SKM-1 treated with dmso at 0.1 percent for 144 hours (cell line): ENCODE data around the gene MARK1.
"Not testable (repeated sequence)": the region's sequence is repeated elsewhere in the genome, so short reads cannot be mapped to it uniquely, and the experiment has no call there.

Experiments used
- DNase-seq: peaks from one replicate; lab custom pipeline; 2025; ENCODE audit not compliant: unreplicated experiment; lab: John Stamatoyannopoulos, UW

The MARK1 gene

DNA sequence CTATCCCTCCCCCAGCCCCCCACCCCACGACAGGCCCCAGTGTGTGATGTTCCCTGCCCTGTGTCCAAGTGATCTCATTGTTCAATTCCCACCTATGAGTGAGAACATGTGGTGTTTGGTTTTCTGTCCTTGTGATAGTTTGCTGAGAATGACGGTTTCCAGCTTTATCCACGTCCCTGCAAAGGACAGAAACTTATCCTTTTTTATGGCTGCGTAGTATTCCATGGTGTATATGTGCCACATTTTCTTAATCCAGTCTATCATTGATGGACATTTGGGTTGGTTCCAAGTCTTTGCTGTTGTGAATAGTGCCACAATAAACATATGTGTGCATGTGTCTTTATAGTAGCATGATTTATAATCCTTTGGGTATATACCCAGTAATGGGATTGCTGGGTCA is 77.7 kb downstream of the MARK1 start:
- DNase-seq = not testable (repeated sequence)

GRCh38 chr1:220611100-220611499 is 83.2 kb downstream of the MARK1 start:
- DNase-seq = not testable (repeated sequence)

DNA sequence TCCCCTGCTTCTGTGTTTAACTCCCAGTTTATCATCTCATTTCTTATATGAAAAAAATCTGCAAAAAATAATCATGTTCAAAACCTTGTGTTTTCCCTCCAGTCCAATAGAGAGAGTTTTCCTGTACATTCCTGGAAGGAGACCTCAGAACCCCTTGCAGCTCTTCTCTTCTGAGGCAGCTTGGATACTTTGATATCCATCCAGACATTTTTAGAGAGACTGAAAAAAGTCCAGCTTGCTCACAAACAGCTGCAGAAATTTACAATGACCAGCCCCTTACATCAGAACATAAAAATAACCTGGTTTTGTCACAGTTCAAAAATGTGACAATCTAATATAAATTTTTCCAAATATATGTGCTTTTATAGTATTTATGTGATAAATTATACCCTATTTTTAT is 88.9 kb downstream of the MARK1 start:
- DNase-seq = no peak

GRCh38 chr1:220628431-220628830 is 100.5 kb downstream of the MARK1 start:
- no peak for DNase-seq

GRCh38 chr1:220631238-220631815 is 103.4 kb downstream of the MARK1 start:
- DNase-seq = no peak

DNA sequence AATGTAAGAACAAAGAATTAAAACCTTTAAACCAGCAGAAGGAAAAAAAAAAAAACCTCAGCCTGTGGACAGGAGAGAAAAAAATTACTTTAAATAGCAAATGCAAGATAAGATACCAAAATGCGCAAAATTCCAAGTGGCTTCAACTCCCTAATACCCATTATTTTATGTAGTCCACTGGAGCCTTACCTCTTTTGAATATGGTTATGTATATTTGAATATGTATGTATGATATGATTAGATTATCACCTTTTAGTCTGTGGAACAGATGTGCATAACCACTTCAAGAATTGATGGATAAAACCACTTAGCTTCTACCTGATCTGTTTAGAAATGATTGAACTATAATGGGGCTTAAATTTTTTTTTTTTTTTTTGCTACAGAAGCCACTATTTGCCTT is 109.8 kb downstream of the MARK1 start:
- no peak for DNase-seq

GRCh38 chr1:220642285-220642684 is 114.3 kb downstream of the MARK1 start:
- no peak for DNase-seq

DNA sequence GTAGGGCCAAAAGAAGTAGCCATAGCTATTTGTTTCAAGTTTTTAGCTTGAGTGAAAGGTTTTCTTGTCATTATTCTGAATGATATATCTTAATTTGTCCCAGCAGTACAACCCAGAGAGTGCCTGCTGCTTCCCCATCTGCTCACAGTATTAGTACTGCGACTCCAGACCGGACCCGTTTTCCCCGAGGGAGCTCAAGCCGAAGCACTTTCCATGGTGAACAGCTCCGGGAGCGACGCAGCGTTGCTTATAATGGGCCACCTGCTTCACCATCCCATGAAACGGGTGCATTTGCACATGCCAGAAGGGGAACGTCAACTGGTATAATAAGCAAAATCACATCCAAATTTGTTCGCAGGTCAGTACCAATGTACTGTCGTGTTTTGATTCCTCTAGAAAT is 125.1 kb downstream of the MARK1 start:
- DNase-seq = no peak

DNA sequence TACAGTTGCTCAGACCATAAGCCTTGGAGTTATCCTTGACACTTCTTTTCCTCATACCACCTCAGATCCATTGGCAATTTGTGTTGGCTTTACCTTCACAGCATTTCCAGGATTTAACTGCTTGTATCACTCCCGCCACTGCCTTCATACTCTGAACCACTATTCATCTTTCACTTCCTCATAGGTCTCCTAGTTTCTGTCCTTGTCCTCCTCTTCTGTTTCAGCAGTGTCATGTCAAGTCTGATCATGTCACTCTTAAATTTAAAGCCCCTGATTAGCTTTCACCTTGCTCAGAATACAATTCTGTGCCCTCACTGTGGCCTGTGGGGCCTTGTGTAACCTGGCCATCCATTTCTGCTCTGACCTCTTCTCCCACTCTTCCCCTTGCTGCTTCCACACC is 127.6 kb downstream of the MARK1 start:
- DNase-seq = peak; percentile 17

DNA sequence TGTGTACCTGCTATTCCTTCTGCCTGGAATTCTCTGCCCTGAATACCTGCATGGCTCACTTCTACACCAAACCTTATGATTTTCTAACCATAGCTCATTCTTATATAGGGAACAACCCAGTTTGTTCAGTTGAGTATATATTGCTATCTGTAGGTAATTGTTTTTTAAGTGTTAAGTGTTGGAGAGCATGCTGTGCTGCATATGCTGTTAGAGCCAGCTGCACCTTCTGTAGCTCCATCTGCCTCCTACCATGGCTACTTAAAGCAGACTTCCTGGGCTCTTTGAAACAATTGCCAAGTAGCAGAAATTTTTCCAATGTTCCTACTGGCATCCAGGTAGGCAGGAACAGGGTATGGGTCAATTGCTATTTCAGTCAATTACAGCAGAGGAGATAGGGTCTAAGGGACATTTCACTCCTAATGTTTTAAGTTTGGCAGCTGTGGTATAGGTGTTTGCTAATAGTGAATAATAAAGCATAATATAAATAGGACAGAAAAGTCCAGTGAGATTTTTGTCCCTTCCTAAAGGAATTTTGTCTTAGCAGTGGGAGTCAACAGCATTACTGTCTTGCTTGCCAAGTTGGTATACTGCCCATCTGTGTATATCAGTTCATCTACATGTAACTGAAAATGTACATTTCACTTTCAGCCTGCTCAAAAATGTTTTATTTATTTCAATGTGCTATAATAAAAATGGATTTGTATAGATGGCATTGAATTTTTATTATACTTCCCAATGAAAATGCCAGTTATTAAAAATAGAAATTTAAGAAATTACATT is 128.2 kb downstream of the MARK1 start:
- DNase-seq = no peak

DNA sequence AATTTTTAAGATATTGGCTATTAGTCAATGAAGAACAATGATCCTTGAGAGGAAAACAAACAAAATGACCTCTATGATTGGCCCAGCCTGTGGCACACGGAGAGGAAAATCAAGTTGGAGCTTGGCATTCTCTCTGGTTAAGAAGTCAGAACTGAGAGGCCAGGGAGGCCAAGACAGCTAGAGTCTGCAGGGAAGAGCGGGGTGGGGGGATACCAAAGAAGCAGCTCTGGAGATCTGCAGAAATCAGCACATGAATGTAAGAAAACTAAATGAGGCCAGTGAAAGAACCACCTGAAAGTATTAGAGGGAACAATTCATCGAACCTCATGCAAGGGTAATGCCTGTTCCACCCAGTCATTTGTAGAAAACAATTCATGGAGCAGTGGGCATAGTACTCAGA is 138.4 kb downstream of the MARK1 start:
- no peak for DNase-seq

DNA sequence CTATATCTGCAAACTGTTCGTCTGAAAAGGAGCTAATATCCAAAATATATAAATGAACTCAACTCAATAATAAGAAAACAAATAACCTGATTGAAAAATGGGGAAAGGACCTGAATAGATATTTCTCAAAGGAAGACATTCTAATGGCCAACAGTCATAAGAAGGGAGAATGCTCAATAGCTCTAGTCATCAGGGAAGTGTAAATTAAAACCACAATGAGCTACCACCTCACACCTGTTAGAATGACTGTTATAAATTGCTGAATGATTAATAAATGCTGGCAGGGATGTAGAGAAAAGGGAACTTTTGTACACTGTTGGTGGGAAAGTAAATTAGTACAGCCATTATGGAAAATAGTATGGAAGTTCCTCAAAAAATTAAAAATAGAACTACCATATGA is 141.1 kb downstream of the MARK1 start:
- DNase-seq = no peak

- no peak for DNase-seq
Measured at GRCh38 chr1:220670365-220670764, 142.4 kb downstream of the MARK1 start.

GRCh38 chr1:220673921-220674320 is 146.0 kb downstream of the MARK1 start:
- no peak for DNase-seq

GRCh38 chr1:220677251-220677650 is 149.3 kb downstream of the MARK1 start:
- DNase-seq = no peak

- peak; percentile 37 for DNase-seq
Measured at GRCh38 chr1:220680085-220680687, 152.2 kb downstream of the MARK1 start.

DNA sequence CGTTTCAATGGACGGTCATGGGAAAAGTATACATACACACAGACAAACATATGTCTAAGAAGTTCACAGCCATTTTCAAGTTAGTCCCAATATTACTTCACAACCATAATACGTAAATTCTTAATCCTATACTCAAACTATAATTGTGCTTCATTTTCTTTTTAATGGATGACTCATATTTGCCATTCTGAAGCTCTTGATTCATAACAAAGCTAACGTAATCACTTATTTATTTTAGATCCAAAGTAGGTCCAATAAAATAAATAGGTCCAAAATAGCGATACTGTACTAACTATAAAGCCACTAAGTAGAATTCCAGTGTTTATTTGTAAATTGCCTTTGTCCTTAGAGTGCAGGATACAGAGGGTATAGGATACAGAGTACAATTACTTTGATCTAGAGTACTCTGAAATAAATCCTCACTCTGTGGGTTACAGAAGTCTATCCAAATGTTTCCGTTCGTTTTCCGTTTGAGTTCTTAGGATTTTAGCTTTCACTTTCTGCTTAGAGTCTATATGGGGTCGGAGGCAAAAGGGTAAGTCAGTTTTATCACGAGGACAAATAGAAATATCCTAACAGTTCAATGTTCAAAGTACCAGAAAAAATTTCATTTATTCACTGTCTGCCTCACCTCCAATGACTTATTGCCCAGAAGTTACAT is 153.4 kb downstream of the MARK1 start:
- no peak for DNase-seq

GRCh38 chr1:220682901-220683576 is 155.1 kb downstream of the MARK1 start:
- DNase-seq = no peak

DNA sequence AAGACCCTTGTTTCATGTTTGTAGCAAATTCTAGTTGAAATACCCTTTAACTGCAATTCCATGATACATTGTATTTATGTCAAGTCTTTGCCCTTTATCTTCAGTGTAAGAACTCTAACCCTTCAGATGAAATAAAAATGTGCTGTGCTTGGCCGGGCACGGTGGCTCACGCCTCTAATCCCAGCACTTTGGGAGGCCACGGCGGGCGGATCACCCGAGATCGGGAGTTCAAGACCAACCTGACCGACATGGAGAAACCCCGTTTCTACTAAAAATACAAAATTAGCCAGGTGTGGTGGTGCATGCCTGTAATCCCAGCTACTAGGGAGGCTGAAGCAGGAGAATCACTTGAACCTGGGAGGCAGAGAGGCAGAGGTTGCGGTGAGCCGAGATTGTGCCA is 155.8 kb downstream of the MARK1 start:
- DNase-seq = not testable (repeated sequence)

DNA sequence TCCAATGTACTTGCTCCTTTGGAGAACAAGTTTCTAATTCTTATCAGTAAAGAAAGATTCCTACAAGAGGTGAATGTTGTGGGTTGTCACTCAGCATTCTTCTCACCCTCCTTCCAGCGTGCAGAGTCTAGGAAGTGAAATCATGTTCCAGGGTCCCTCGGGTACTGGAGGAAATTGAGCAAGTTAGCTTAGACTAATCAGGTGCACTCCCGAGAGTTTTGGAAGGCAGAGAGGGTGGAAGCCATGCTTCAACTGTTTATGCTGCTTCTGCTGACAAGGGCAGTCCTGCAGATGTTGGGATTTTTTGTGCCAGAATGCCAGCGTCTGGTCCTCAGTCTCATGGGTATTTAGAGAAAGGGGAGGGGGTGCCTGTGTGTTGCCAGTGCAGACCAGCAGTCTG is 157.0 kb downstream of the MARK1 start:
- peak; percentile 38 for DNase-seq

- peak; percentile 37 for DNase-seq
Measured at GRCh38 chr1:220685879-220686278, 157.9 kb downstream of the MARK1 start.
